SK-N-SH treated with all-trans-retinoic acid at 6 μM for 48 hours (cell line): ENCODE data around the gene KL.

Source experiments
- ATAC-seq: fragments of 200-7000 bp; cut with Tn5 transposase; 3 replicates; pipeline ENCODE4 v1.9.1; 2020; ENCODE audit warnings: mild to moderate bottlenecking, moderate library complexity
- ARNTL ChIP-seq: fragments of 450-650 bp; formaldehyde crosslinking; IDR thresholded peaks from 2 replicates; pipeline ENCODE4 v1.5.0; 2020; ENCODE audit warnings: low read depth, mild to moderate bottlenecking, moderate library complexity, borderline replicate concordance
- BACH2 ChIP-seq: fragments of 250-450 bp; sonication (Bioruptor Pico); IDR thresholded peaks from 2 replicates; pipeline ENCODE4 v1.9.0; 2021; ENCODE audit warnings: mild to moderate bottlenecking, borderline replicate concordance
- CSDC2 ChIP-seq: fragments of 250-450 bp; sonication (Bioruptor Pico); IDR thresholded peaks from 2 replicates; pipeline ENCODE4 v1.5.0; 2020; ENCODE audit warnings: mild to moderate bottlenecking, moderate library complexity
- ESRRG ChIP-seq: fragments of 250-450 bp; sonication (Bioruptor Pico); IDR thresholded peaks from 2 replicates; pipeline ENCODE4 v1.6.1; 2021; ENCODE audit warnings: mild to moderate bottlenecking
- OSR1 ChIP-seq: fragments of 250-450 bp; sonication (Bioruptor Pico); IDR thresholded peaks from 2 replicates; pipeline ENCODE4 v1.8.0; 2022; ENCODE audit warnings: moderate library complexity, mild to moderate bottlenecking, inconsistent platforms
- PPARA ChIP-seq: fragments of 250-450 bp; sonication (Bioruptor Pico); IDR thresholded peaks from 2 replicates; pipeline ENCODE4 v1.5.0; 2020; ENCODE audit warnings: mild to moderate bottlenecking, borderline replicate concordance
- RARB ChIP-seq: fragments of 250-450 bp; sonication (Bioruptor Pico); IDR thresholded peaks from 2 replicates; pipeline ENCODE4 v1.8.0; 2021; ENCODE audit warnings: mild to moderate bottlenecking, moderate library complexity
- TCF4 ChIP-seq: fragments of 250-450 bp; sonication (Bioruptor Pico); IDR thresholded peaks from 2 replicates; pipeline ENCODE4 v1.8.0; 2021; ENCODE audit warnings: mild to moderate bottlenecking, moderate library complexity, borderline replicate concordance
- ZC3H10 ChIP-seq: fragments of 250-450 bp; sonication (Bioruptor Pico); IDR thresholded peaks from 2 replicates; pipeline ENCODE4 v1.5.1; 2021; ENCODE audit warnings: mild to moderate bottlenecking, moderate library complexity
- ZFP3 ChIP-seq: fragments of 250-450 bp; sonication (Bioruptor Pico); IDR thresholded peaks from 2 replicates; pipeline ENCODE4 v1.5.0; 2020; ENCODE audit warnings: mild to moderate bottlenecking, moderate library complexity
- ZFP30 ChIP-seq: fragments of 450-650 bp; formaldehyde crosslinking; IDR thresholded peaks from 2 replicates; pipeline ENCODE4 v1.5.0; 2022; ENCODE audit warnings: mild to moderate bottlenecking, moderate library complexity
- ZNF565 ChIP-seq: fragments of 450-650 bp; formaldehyde crosslinking; conservative IDR thresholded peaks from 2 replicates; pipeline ENCODE4 v1.5.0; 2020; ENCODE audit warnings: low read depth, mild to moderate bottlenecking, moderate library complexity
- ZNF70 ChIP-seq: fragments of 450-650 bp; formaldehyde crosslinking; IDR thresholded peaks from 2 replicates; pipeline ENCODE4 v1.5.0; 2020; ENCODE audit warnings: mild to moderate bottlenecking, moderate library complexity
- ZNF8 ChIP-seq: fragments of 450-650 bp; formaldehyde crosslinking; IDR thresholded peaks from 2 replicates; pipeline ENCODE4 v1.5.0; 2020; ENCODE audit warnings: mild to moderate bottlenecking, moderate library complexity
- TF ChIP-seq, protein P1 (sequence below): fragments of 250-450 bp; sonication (Bioruptor Pico); IDR thresholded peaks from 2 replicates; pipeline ENCODE4 v1.5.1; 2021; ENCODE audit warnings: mild to moderate bottlenecking, moderate library complexity
- TF ChIP-seq, protein P2 (sequence below): fragments of 250-450 bp; sonication (Bioruptor Pico); IDR thresholded peaks from 2 replicates; pipeline ENCODE4 v1.8.0; 2020; ENCODE audit warnings: mild to moderate bottlenecking, moderate library complexity, borderline replicate concordance
- TF ChIP-seq, protein P3 (sequence below): fragments of 250-450 bp; sonication (Bioruptor Pico); IDR thresholded peaks from 2 replicates; pipeline ENCODE4 v1.5.0; 2020; ENCODE audit warnings: mild to moderate bottlenecking, moderate library complexity
- TF ChIP-seq, protein P4 (sequence below): fragments of 250-450 bp; sonication (Bioruptor Pico); IDR thresholded peaks from 2 replicates; pipeline ENCODE4 v1.8.0; 2021; ENCODE audit warnings: low read depth, mild to moderate bottlenecking, moderate library complexity, borderline replicate concordance
- TF ChIP-seq, protein P5 (sequence below): fragments of 250-450 bp; sonication (Bioruptor Pico); IDR thresholded peaks from 2 replicates; pipeline ENCODE4 v1.5.1; 2020; ENCODE audit warnings: low read depth, mild to moderate bottlenecking, moderate library complexity

The KL gene

DNA sequence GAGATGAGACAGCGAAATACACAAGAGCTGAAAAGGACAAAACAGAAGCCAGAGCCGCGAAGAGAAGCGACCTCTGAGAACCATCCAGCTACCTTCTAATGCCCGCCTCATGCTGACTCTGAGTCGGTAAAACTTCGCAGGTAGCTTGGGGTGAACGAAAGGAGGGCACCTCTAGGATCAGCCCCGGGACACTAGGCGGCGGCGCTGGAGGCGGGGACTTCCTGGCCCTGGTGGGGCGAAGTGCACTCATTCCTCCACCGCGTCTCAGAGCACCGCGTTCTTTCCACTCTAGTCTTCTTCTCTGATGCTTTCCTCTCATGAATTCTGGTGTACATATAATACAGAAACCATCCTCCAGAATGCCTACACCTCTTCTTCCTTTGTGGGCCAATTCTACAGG, 50.1 kb downstream of the KL start:
- ATAC-seq = no peak
- TF ChIP-seq CSDC2 (CRISPR knock-in tag) (no peak), ZNF70 (CRISPR knock-in tag) (no peak), OSR1 (CRISPR knock-in tag) (no peak), ESRRG (CRISPR knock-in tag) (no peak), BACH2 (CRISPR knock-in tag) (no peak), PPARA (CRISPR knock-in tag) (no peak)
- TF ChIP-seq, protein P1, sequence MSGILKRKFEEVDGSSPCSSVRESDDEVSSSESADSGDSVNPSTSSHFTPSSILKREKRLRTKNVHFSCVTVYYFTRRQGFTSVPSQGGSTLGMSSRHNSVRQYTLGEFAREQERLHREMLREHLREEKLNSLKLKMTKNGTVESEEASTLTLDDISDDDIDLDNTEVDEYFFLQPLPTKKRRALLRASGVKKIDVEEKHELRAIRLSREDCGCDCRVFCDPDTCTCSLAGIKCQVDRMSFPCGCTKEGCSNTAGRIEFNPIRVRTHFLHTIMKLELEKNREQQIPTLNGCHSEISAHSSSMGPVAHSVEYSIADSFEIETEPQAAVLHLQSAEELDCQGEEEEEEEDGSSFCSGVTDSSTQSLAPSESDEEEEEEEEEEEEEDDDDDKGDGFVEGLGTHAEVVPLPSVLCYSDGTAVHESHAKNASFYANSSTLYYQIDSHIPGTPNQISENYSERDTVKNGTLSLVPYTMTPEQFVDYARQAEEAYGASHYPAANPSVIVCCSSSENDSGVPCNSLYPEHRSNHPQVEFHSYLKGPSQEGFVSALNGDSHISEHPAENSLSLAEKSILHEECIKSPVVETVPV = no peak

DNA sequence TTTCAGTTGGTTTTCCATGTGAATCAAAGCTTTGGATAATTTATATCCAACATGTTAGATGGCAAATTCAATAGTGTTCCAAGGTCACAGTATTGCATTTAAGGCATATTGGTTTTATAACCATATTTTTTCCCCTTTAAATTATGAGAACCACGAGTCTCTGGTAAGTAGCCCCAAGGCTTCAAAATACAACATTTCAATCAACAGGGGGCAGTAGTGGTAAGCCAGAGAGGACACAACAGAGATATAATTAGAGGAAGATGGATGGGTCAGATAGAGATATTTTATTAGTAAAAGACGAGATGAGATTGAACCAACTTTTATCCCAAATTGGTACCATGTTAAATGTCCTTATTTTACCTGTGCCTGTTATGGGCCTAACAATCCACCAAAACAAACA, 53.1 kb downstream of the KL start:
- TF ChIP-seq, protein P2, sequence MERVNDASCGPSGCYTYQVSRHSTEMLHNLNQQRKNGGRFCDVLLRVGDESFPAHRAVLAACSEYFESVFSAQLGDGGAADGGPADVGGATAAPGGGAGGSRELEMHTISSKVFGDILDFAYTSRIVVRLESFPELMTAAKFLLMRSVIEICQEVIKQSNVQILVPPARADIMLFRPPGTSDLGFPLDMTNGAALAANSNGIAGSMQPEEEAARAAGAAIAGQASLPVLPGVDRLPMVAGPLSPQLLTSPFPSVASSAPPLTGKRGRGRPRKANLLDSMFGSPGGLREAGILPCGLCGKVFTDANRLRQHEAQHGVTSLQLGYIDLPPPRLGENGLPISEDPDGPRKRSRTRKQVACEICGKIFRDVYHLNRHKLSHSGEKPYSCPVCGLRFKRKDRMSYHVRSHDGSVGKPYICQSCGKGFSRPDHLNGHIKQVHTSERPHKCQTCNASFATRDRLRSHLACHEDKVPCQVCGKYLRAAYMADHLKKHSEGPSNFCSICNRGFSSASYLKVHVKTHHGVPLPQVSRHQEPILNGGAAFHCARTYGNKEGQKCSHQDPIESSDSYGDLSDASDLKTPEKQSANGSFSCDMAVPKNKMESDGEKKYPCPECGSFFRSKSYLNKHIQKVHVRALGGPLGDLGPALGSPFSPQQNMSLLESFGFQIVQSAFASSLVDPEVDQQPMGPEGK = no peak
- TF ChIP-seq PPARA (CRISPR knock-in tag) = no peak
- no peak for TF ChIP-seq ZC3H10
- no peak for TF ChIP-seq ZNF565 (CRISPR knock-in tag)
- TF ChIP-seq, protein P1 = no peak
- no peak for TF ChIP-seq CSDC2 (CRISPR knock-in tag)
- no peak for TF ChIP-seq RARB (CRISPR knock-in tag)
- TF ChIP-seq ESRRG (CRISPR knock-in tag) = no peak
- TF ChIP-seq, protein P3, sequence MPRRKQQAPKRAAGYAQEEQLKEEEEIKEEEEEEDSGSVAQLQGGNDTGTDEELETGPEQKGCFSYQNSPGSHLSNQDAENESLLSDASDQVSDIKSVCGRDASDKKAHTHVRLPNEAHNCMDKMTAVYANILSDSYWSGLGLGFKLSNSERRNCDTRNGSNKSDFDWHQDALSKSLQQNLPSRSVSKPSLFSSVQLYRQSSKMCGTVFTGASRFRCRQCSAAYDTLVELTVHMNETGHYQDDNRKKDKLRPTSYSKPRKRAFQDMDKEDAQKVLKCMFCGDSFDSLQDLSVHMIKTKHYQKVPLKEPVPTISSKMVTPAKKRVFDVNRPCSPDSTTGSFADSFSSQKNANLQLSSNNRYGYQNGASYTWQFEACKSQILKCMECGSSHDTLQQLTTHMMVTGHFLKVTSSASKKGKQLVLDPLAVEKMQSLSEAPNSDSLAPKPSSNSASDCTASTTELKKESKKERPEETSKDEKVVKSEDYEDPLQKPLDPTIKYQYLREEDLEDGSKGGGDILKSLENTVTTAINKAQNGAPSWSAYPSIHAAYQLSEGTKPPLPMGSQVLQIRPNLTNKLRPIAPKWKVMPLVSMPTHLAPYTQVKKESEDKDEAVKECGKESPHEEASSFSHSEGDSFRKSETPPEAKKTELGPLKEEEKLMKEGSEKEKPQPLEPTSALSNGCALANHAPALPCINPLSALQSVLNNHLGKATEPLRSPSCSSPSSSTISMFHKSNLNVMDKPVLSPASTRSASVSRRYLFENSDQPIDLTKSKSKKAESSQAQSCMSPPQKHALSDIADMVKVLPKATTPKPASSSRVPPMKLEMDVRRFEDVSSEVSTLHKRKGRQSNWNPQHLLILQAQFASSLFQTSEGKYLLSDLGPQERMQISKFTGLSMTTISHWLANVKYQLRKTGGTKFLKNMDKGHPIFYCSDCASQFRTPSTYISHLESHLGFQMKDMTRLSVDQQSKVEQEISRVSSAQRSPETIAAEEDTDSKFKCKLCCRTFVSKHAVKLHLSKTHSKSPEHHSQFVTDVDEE = no peak
- TF ChIP-seq BACH2 (CRISPR knock-in tag) = no peak
- TF ChIP-seq TCF4 (CRISPR knock-in tag) = no peak
- TF ChIP-seq, protein P4, sequence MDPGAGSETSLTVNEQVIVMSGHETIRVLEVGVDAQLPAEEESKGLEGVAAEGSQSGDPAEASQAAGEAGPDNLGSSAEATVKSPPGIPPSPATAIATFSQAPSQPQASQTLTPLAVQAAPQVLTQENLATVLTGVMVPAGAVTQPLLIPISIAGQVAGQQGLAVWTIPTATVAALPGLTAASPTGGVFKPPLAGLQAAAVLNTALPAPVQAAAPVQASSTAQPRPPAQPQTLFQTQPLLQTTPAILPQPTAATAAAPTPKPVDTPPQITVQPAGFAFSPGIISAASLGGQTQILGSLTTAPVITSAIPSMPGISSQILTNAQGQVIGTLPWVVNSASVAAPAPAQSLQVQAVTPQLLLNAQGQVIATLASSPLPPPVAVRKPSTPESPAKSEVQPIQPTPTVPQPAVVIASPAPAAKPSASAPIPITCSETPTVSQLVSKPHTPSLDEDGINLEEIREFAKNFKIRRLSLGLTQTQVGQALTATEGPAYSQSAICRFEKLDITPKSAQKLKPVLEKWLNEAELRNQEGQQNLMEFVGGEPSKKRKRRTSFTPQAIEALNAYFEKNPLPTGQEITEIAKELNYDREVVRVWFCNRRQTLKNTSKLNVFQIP = no peak
- TF ChIP-seq ZNF8 (CRISPR knock-in tag) = no peak
- TF ChIP-seq ZFP30 (CRISPR knock-in tag) = no peak
- no peak for TF ChIP-seq ZFP3 (CRISPR knock-in tag)
- no peak for TF ChIP-seq ZNF70 (CRISPR knock-in tag)
- no peak for ATAC-seq

DNA sequence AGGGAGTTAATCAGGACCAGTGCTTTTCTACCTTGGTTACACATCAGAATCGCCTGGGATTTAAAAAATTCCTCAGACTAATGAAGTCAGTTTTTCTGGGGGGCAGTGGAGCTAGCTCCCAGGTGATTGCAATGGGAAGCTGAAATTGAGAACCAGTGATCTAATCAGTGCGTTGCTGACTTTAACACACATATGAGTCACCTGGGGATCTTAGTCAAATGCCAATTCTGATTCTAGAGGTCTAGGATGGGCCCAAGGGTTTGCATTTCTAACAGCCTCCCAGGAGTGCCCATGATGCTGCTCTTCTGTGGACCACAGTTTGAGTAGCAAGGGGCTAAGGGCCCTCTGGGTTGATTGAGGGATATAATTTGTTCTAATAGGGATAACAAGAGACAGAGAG, 54.5 kb downstream of the KL start:
- no peak for ATAC-seq
- TF ChIP-seq BACH2 (CRISPR knock-in tag) (no peak), ZC3H10 (no peak), PPARA (CRISPR knock-in tag) (no peak)
- TF ChIP-seq, all 23 proteins: peak for 0

DNA sequence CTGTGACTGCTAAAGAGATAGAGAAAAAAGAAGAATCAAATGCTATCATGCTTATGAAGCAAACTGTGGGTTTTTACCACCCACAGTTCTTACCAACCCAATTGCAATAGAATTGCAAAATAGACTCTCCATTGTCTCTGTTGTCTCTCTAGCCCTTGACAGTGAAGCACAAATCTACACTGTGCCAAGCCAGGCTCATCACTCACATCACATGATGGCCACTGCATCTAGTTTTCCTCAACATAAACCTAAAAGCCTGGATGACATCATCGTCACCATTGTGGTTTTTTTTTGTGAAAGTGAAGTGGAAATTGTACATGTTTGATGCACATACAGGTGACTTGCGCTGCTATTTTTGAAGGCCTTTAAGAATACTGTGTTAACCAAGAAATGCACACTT, 56.1 kb downstream of the KL start:
- TF ChIP-seq, protein P5, sequence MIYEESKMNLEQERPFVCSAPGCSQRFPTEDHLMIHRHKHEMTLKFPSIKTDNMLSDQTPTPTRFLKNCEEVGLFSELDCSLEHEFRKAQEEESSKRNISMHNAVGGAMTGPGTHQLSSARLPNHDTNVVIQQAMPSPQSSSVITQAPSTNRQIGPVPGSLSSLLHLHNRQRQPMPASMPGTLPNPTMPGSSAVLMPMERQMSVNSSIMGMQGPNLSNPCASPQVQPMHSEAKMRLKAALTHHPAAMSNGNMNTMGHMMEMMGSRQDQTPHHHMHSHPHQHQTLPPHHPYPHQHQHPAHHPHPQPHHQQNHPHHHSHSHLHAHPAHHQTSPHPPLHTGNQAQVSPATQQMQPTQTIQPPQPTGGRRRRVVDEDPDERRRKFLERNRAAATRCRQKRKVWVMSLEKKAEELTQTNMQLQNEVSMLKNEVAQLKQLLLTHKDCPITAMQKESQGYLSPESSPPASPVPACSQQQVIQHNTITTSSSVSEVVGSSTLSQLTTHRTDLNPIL (CRISPR knock-in tag) = no peak
- TF ChIP-seq ZFP3 (CRISPR knock-in tag) (no peak), TCF4 (CRISPR knock-in tag) (no peak), ZNF70 (CRISPR knock-in tag) (no peak), BACH2 (CRISPR knock-in tag) (no peak), CSDC2 (CRISPR knock-in tag) (no peak), ARNTL (CRISPR knock-in tag) (no peak), ZC3H10 (no peak), ZNF565 (CRISPR knock-in tag) (no peak), PPARA (CRISPR knock-in tag) (no peak), RARB (CRISPR knock-in tag) (no peak), ZNF8 (CRISPR knock-in tag) (no peak), ESRRG (CRISPR knock-in tag) (no peak)
- TF ChIP-seq, protein P1 = no peak
- TF ChIP-seq, protein P2 = no peak
- TF ChIP-seq, all 23 proteins: peak for 0
- no peak for ATAC-seq
